ENCODE measurements around the gene TBPL1.
"Not testable (repeated sequence)": the region's sequence is repeated elsewhere in the genome, so short reads cannot be mapped to it uniquely, and the experiment has no call there.

Gene TBPL1

GRCh38 chr6:133953634-133954415 is 801 bp downstream of the TBPL1 start:
- DNase-seq (ENCODE audit: low read depth), result no peak

GRCh38 chr6:133954657-133955576 is 1.9 kb downstream of the TBPL1 start:
- DNase-seq (ENCODE audit: low read depth), result no peak

DNA sequence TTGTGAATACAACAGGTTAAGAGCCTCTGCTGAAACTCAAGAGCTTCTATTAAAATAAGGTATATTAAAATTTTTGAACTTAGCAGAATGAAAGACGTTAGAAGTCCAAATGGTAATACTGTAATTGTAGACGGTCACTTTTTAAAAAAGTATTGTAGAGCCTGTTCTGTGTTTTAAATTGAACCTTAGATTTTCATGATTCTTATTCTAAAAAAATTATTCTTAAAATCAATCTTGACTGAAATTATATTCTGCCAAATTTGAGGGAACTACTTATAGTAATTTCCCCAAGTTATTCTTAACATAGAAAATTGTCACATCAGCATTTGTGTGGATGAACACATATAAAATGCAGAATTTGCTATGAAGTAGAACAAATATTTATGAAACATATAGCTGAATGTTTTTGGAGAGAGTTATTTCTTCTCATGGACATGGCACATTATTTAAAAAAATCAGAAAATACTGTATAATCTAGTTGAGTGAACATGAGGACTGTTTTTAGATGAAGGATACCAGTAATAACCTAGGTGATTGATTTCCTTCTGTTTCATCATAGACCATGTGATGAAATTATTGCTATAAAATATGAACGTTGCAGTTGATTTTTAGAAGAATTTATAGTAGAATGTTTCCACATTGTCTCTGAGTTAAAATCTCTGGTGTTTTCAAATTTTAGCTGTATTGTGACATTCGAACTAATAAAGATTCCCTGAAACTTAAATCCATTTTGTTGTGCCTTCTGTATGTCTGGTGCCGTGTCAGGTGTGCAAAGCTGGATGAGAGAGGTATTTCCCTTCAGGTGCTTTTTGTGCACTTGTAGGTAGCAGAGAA is 2.8 kb downstream of the TBPL1 start:
- DNase-seq (ENCODE audit: low read depth), result no peak

DNA sequence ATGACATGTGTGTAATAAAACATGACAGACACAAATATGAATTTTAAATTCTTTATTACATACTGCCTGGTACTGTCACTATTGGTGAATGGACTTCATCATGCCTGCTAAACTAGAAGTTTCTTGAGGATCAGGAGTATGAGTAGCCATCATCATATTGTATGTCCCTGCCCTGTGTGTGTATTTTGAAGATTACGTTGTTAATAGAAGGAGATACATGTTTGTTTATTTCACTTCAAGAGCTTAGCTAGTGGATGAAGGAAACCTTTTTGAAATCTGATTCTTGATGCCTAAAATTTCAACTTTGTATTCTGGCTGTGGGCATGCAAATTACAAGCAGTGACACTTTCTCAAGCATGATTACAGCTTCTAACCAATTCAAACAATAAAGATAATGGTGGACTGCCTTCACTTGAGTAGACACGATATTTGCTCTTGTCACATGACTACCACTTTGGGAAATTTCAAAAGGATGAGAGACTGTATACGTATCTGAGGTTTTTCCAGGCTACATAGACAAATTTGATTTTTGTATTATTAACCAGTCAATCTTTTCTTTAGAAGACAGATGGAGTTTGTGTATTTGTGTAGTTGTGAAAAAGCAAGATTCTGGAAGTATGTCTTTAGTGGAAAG is 3.5 kb downstream of the TBPL1 start:
- no peak for DNase-seq (ENCODE audit: low read depth)

- no peak for DNase-seq (ENCODE audit: low read depth)
Observed at GRCh38 chr6:133957227-133957626, 4.2 kb downstream of the TBPL1 start.

DNA sequence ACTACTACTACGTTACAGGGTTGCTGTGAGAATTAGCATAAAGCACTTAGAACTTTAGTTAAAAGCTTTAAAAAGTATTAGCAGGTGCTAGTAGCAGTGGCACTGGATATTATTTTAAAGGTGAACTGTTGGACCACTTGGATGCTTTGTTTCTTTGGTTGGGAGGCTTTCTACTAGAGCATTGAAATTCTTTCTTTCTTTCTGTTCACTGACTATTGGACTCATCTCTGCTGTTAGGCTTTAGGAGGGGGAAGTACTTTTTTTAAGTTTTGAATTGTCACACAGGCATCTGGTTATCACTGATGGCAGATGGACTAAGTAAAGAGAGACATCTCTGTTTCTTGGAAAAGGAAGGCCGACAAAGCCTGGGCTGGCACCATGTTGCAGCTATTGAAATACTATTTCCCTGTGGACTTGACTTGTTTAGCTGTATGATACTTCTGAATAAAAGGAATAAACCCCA is 4.8 kb downstream of the TBPL1 start:
- DNase-seq (ENCODE audit: low read depth), result no peak

- no peak for DNase-seq (ENCODE audit: low read depth)
Observed at GRCh38 chr6:133958791-133959190, 5.8 kb downstream of the TBPL1 start.

GRCh38 chr6:133959667-133960368 is 6.8 kb downstream of the TBPL1 start:
- no peak for DNase-seq (ENCODE audit: low read depth)

GRCh38 chr6:133961831-133962230 is 8.8 kb downstream of the TBPL1 start:
- DNase-seq (ENCODE audit: low read depth), result no peak

DNA sequence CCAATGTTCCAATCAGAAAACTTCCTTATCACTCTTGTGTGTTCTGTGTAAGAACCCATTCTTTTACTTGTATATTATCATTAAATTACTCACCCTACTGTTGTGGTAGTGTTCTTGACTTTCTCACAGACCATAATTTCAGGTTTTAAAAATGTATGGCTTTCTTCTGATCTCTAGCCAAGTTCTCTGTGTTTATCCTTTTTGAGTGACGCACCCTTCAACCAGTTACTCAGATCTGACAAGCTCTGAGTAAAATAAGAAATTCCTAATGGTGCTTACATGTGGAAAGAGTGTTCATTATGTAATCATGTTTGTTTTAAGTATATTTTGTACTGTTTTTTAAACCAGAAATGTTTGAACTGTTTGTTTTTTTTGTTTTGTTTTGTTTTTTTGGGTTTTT is 11.0 kb downstream of the TBPL1 start:
- DNase-seq (ENCODE audit: low read depth), result no peak

- no peak for DNase-seq (ENCODE audit: low read depth)
Observed at GRCh38 chr6:133964702-133965101, 11.7 kb downstream of the TBPL1 start.

- DNase-seq (ENCODE audit: low read depth), result no peak
Observed at GRCh38 chr6:133965817-133966360, 12.9 kb downstream of the TBPL1 start.

GRCh38 chr6:133966654-133967329 is 13.8 kb downstream of the TBPL1 start:
- DNase-seq (ENCODE audit: low read depth), result no peak

GRCh38 chr6:133967347-133967746 is 14.3 kb downstream of the TBPL1 start:
- DNase-seq (ENCODE audit: low read depth), result no peak

DNA sequence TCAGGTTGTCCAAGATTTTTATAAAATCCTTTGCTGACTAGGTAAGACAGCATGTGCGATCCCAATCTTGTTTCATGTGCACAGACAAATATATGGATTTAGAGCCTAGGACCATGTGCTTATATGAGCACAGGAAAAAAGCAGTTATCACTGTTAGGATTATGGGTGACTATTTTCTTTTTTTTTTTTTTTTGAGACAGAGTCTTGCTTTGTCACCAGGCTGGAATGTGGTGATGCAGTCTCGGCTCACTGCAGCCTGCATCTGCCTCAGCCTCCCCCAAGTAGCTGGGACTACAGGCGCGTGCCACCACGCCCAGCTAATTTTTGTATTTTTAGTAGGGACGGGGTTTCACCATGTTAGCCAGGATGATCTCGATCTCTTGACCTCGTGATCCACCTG is 14.8 kb downstream of the TBPL1 start:
- not testable (repeated sequence) for DNase-seq (ENCODE audit: low read depth)

- DNase-seq (ENCODE audit: low read depth), result no peak
Observed at GRCh38 chr6:133969285-133969920, 16.4 kb downstream of the TBPL1 start.

GRCh38 chr6:133969921-133970295 is 16.9 kb downstream of the TBPL1 start:
- no peak for DNase-seq (ENCODE audit: low read depth)

GRCh38 chr6:133971861-133972260 is 18.8 kb downstream of the TBPL1 start:
- DNase-seq (ENCODE audit: low read depth), result no peak

DNA sequence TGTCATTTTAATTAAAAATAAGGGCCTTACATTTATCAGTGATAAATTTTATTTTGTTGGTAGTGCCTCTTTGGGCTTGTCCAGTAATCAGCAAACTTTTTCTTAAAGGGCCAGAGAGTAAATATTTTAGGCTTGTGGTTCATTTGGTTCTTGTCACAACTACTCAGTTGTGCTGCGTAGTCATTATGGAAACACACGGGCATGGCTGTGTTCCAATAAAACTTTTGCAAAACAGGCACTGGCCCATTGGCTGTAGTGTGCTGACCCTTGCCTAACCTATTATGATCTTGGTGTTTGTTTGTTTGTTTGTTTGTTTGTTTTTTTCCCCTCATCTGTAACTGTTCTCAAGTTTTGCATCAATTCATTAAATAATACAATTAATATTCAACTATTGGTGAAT is 19.4 kb downstream of the TBPL1 start:
- DNase-seq (ENCODE audit: low read depth), result no peak
